ENCODE measurements around the gene TGFB1I1. TPM values are rescaled to one million over a fixed set of nuclear protein-coding genes. Genes with fewer than 3 reads are reported as not detected.

Gene TGFB1I1
- total RNA-seq, 1 donor from 2014 or later = 32.5 TPM

GRCh38 chr16:31473264-31473984 is 1.5 kb downstream of the TGFB1I1 start:
- no peak for ATAC-seq

GRCh38 chr16:31474173-31474714 is 2.3 kb downstream of the TGFB1I1 start:
- Histone ChIP-seq H3K27ac (peak overlapping the region; percentile 18), H3K36me3 (peaks cover 38% of the 10 kb centered on the region), H3K27me3 (ENCODE audit: low read depth) (no peaks in the 10 kb centered on the region), H3K9me3 (no peaks in the 10 kb centered on the region), H3K4me1 (peaks cover 42% of the 10 kb centered on the region), H3K4me3 (no peak overlapping the region)
- TF ChIP-seq CTCF (IDR thresholded peaks at IDR 0.05) = no peak
- intact Hi-C loops (cut with DNase I) = no loop called here
- ATAC-seq = no peak
- DNase-seq = no peak

More at GRCh38 chr16:31473264-31473984, 1.5 kb downstream of the TGFB1I1 start:
- Histone ChIP-seq H3K27me3 (ENCODE audit: low read depth) (no peaks in the 10 kb centered on the region), H3K9me3 (no peaks in the 10 kb centered on the region), H3K4me3 (peak overlapping the region; percentile 64), H3K27ac (peak overlapping the region; percentile 89), H3K36me3 (peaks cover 35% of the 10 kb centered on the region), H3K4me1 (peaks cover 42% of the 10 kb centered on the region)
- no peak for TF ChIP-seq CTCF (IDR thresholded peaks at IDR 0.05)
- intact Hi-C loops (cut with DNase I) = no loop called here
- no peak for DNase-seq

GRCh38 chr16:31474773-31475738 is 3.1 kb downstream of the TGFB1I1 start:
- intact Hi-C loops (cut with DNase I) = no loop called here
- ATAC-seq (no peak), DNase-seq (no peak)
- Histone ChIP-seq H3K4me1 (peaks cover 42% of the 10 kb centered on the region), H3K36me3 (peaks cover 38% of the 10 kb centered on the region), H3K27me3 (ENCODE audit: low read depth) (no peaks in the 10 kb centered on the region), H3K4me3 (no peak overlapping the region), H3K9me3 (no peaks in the 10 kb centered on the region), H3K27ac (no peak overlapping the region)
- TF ChIP-seq CTCF (IDR thresholded peaks at IDR 0.05) = no peak

- DNase-seq = peak; percentile 75
- ATAC-seq = peak; percentile 1 to 6
- H3K4me1 ChIP-seq = peaks cover 43% of the 10 kb centered on the region
These were observed 4.0 kb downstream of the TGFB1I1 start for GRCh38 chr16:31475946-31476302.

More at GRCh38 chr16:31475946-31476302, 4.0 kb downstream of the TGFB1I1 start:
- peaks cover 38% of the 10 kb centered on the region for H3K36me3 ChIP-seq
- H3K4me3 ChIP-seq = peak overlapping the region; percentile 63
- no peaks in the 10 kb centered on the region for H3K9me3 ChIP-seq
- no peaks in the 10 kb centered on the region for H3K27me3 ChIP-seq (ENCODE audit: low read depth)
- no peak for TF ChIP-seq CTCF (IDR thresholded peaks at IDR 0.05)
- intact Hi-C loops (cut with DNase I) = no loop called here
- H3K27ac ChIP-seq = peak overlapping the region; percentile 84
